Stimulated activated naive CD8-positive, alpha-beta T cell treated with anti-CD3 and anti-CD28 coated beads, Interleukin-15, Interleukin-2, amounts not matched to agents 100 U/mL and 50 U/mL, for 24 hours (primary cell): ENCODE measurements around the gene CFAP47.

Experiments used
- ATAC-seq: fragments of 150-1000 bp; cut with Tn5 transposase; one replicate; pipeline ENCODE4 v1.10.0; 2021
- DNase-seq: peaks from one replicate; pipeline ENCODE4 v3.0.0; 2021

Gene CFAP47

GRCh38 chrX:36241397-36241796 is 321.9 kb downstream of the CFAP47 start:
- ATAC-seq (no peak), DNase-seq (no peak)

GRCh38 chrX:36266155-36266554 is 346.6 kb downstream of the CFAP47 start:
- ATAC-seq (no peak), DNase-seq (no peak)

DNA sequence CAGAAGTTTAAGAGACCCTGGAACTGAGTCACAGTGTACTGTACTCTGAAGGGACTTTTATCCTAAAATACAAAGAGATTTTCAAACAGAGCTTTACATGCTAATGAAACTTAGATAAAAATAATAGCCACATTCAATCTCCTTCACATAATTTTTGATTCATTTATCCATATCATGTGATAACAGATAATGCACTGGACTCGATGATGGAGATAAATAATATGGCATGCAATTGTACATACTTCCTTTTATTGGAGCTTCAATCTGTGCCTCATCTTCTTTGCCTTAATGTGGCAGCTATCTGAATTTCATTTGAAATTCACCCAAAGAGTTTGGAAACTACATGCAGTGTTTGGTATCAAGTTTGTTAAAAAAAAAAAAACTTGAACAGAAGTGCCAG is 390.6 kb downstream of the CFAP47 start:
- no peak for DNase-seq

DNA sequence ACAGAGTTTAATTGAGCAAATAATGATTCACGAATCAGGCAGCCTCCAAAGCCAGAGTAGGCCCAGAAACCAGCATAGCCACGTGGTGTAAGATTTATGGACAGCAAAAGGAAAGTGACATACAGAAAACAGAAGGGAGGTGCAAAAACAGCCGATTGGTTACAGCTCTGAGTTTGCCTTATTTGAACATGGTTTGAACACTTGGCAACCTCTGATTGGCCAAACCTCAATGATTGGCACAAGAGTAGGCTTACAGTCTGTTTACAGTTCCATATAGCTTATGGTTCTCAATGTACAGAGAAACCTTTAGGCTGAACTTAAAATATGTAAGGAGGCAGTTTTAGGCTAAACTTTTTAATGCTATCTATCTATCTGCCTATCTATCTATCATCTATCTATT is 394.8 kb downstream of the CFAP47 start:
- ATAC-seq (no peak), DNase-seq (no peak)

More for the DNA sequence above, 390.6 kb downstream of the CFAP47 start:
- ATAC-seq: no peak

DNA sequence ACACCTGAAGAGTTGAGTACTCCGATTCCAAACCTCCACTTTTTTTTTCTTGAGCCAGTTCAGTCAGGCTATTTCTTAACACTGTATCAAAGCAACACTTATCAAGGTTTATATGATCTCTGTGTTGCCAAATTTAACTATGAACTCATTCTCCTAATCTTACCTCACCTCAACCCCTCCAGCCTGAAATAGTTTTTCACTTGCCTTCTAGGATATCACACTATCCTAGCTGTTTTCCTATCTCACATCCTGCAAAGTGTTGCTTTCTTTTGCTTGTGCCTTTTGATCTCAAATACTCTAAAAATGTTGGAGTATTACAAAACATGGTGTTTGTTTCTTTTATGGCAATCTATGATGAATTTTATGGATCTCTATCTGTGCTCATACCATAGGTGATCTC is 415.0 kb downstream of the CFAP47 start:
- no peak for ATAC-seq
- DNase-seq: no peak

DNA sequence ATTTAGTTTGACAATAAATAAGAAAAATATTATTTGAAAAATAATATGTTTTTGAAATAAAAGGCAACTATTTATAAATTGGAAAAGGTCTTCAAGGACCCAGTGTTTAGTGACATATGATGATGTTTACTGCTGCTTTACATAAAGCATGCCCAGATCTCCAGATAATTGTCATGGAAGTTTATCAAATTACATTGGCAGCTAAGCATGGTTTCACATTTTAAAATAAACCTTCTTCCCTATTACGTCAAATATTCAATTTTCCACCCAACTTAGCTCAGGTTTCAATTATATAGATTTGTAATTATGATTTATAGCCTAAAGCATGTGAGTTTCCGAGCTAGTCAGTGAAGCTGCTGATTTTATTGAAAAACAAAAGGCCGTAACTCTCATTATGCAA is 417.2 kb downstream of the CFAP47 start:
- ATAC-seq (no peak), DNase-seq (no peak)

DNA sequence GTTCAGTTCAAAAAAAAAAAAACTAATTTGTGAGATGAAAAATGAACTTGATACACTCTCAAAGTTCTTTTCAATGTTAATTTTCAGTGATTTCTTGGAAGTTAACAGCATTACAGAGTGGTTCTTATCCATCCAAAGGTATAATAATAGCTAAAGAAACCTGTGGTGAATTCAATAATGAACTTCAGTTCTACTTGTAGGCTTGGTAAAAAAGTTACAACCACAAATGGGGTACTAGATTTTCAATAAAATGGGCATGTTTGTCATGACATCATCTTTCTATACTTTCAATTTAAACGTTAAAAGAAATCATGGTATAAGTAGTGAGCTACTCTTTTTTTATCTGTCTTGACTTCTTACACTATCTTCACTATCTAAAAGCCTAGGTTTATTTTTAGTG is 424.8 kb downstream of the CFAP47 start:
- DNase-seq (no peak), ATAC-seq (no peak)

DNA sequence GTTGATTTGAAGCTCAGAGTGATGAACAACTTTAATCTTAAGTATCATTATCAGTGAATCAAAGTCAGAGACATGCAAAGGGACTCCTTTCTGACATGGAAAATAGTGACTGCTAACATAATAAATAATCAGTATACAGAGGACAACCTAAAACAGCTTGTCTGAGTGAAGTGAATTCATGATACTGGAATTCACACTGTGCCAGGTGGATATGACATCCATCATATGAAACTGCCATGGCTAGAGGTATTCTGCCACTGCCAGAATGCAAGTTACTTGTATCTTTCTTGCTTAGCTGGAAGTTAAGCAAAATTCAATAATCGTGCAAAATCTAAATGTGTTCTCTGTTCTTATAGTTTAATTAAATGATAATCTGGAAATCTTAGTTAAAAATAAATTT is 429.0 kb downstream of the CFAP47 start:
- no peak for DNase-seq
- no peak for ATAC-seq

DNA sequence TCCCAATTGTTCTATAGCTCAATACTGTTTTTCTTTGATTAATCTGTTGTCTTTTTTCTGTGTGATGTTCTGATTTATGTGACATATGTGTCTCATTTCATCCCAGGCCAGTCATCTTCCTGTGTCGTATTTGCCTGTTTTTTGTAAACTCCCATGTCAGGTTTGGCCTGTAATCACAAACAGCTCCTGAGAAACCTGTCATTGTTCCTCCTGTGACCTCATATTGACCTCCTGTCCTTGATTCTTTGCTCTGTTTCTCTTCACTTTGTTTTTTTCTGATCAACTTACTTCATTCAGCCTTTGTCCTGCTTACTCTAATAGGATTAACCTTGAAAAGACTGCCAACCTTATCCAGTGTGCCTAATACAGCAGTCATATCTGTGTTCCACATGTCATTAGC is 438.3 kb downstream of the CFAP47 start:
- no peak for DNase-seq
- ATAC-seq: no peak

DNA sequence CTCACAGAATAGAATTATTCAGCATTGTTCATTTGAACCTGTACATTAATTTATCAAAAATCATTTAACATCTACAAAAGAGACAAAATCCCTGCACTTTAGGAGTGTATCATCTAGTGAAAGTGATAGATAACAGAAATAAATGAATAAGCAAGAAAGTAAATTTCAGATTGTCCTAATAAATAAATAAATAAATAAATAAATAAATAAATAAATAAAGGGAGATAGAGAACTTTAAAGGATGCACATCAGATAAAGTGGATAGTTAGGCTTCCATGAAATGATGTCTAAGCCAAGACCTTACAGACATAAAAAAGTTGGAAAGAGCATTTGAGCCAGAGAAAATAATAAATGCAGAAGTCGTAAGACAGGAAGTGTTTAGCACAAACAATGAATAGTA is 444.7 kb downstream of the CFAP47 start:
- ATAC-seq: no peak
- DNase-seq: no peak

- DNase-seq (no peak), ATAC-seq (no peak)
These were observed 464.0 kb downstream of the CFAP47 start for GRCh38 chrX:36383495-36383894.

- no peak for DNase-seq
These were observed 469.4 kb downstream of the CFAP47 start for GRCh38 chrX:36388901-36389300.

GRCh38 chrX:36401774-36402173 is 482.2 kb downstream of the CFAP47 start:
- ATAC-seq (no peak), DNase-seq (no peak)

More at GRCh38 chrX:36388901-36389300, 469.4 kb downstream of the CFAP47 start:
- no peak for ATAC-seq

DNA sequence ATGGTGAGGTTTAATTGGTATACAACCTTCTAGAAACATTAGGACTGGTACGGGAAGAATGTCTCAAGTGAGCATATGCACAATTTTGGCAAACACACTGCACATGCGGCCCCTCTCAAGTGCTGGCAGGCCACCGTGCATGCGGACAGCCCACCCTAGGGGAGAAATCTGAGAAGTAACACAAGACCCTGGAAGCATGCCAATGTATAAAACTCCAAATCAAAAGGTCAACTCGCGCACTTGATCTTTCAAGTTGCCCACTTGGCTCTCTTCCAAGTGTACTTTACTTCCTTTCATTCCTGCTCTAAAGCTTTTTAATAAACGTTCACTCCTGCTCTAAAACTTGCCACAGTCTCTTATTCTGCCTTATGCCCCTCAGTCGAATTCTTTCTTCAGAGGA is 488.3 kb downstream of the CFAP47 start:
- ATAC-seq: no peak
- no peak for DNase-seq

DNA sequence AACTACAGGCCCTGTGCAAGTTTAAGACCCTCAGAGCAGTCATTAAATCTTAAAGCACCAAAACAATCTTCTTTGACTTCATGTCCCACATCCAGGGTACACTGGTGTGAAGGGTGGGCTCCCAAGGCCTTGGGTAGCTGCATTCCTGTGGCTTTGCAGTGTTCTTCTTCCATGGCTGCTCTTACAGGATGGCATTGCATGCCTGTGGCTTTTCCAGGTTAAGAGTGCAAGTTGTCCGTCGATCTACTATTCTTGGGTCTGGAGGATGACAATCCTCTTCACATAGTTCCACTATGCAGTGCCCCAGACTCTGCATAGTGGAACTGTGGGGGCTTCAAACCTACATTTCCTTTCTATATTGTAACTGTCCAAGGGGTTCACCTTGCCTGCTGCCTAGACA is 494.5 kb downstream of the CFAP47 start:
- DNase-seq (no peak), ATAC-seq (no peak)

GRCh38 chrX:36422368-36422767 is 502.8 kb downstream of the CFAP47 start:
- DNase-seq: no peak

GRCh38 chrX:36431819-36432218 is 512.3 kb downstream of the CFAP47 start:
- no peak for ATAC-seq
- DNase-seq: no peak

More at GRCh38 chrX:36422368-36422767, 502.8 kb downstream of the CFAP47 start:
- no peak for ATAC-seq

- ATAC-seq (no peak), DNase-seq (no peak)
These were observed 515.0 kb downstream of the CFAP47 start for GRCh38 chrX:36434522-36434921.
